Astrocyte (in vitro differentiated cells and primary cell): Measurements from ENCODE around the gene TRMT61A. TPM values are rescaled to one million over a fixed set of nuclear protein-coding genes. Genes with fewer than 3 reads are reported as not detected.

Experiments
- DNase-seq: peaks from one replicate; pipeline ENCODE4 v3.0.0-alpha.2; 2010; ENCODE audit warnings: low read depth
- FAIRE-seq: peaks from 2 replicates; lab custom pipeline; 2011; peaks lifted over from hg19 to GRCh38; lab: Jason Lieb, UNC
- H2AFZ ChIP-seq: 2 replicates; pipeline ENCODE4 v1.6.0; 2012; ENCODE audit warnings: low read depth, low read length, inconsistent platforms
- H3K27ac ChIP-seq: 2 replicates; pipeline ENCODE4 v1.5.1; 2011; ENCODE audit warnings: low read depth, low read length, inconsistent platforms
- H3K27me3 ChIP-seq: 2 replicates; pipeline ENCODE4 v1.6.0; 2011; ENCODE audit warnings: low read length, inconsistent platforms; ENCODE audit not compliant: insufficient read depth
- H3K36me3 ChIP-seq: 2 replicates; pipeline ENCODE4 v1.5.1; 2011; ENCODE audit warnings: low read length, inconsistent platforms; ENCODE audit not compliant: insufficient read depth
- H3K4me1 ChIP-seq: 2 replicates; pipeline ENCODE4 v1.5.1; 2011; ENCODE audit warnings: low read length, inconsistent platforms; ENCODE audit not compliant: insufficient read depth
- H3K4me2 ChIP-seq: 2 replicates; pipeline ENCODE4 v1.6.0; 2012; ENCODE audit warnings: low read length, inconsistent platforms
- H3K4me3 ChIP-seq: 2 replicates; pipeline ENCODE4 v1.5.1; 2011; ENCODE audit warnings: low read depth, mild to moderate bottlenecking, low read length, inconsistent platforms; ENCODE audit not compliant: insufficient read depth
- H3K79me2 ChIP-seq: 2 replicates; pipeline ENCODE4 v1.6.0; 2012; ENCODE audit warnings: mild to moderate bottlenecking, low read length, inconsistent platforms; ENCODE audit not compliant: insufficient read depth
- H3K9ac ChIP-seq: 2 replicates; pipeline ENCODE4 v1.6.0; 2012; ENCODE audit warnings: mild to moderate bottlenecking, low read length, inconsistent platforms
- H3K9me3 ChIP-seq: 2 replicates; pipeline ENCODE4 v1.5.1; 2012; ENCODE audit warnings: low read depth, mild to moderate bottlenecking, low read length, inconsistent platforms; ENCODE audit not compliant: insufficient read depth
- H4K20me1 ChIP-seq: 2 replicates; pipeline ENCODE4 v1.6.0; 2012; ENCODE audit warnings: low read length, inconsistent platforms; ENCODE audit not compliant: insufficient read depth
- H3K27ac Mint-ChIP-seq: one replicate; pipeline ENCODE4 v1.8.0; 2021; ENCODE audit warnings: mild to moderate bottlenecking, mixed read lengths; ENCODE audit not compliant: unreplicated experiment
- H3K27me3 Mint-ChIP-seq: one replicate; pipeline ENCODE4 v1.8.0; 2021; ENCODE audit warnings: low read depth, mixed read lengths; ENCODE audit not compliant: unreplicated experiment
- H3K36me3 Mint-ChIP-seq: one replicate; pipeline ENCODE4 v1.8.0; 2021; ENCODE audit warnings: low read depth, mixed read lengths; ENCODE audit not compliant: unreplicated experiment
- H3K4me1 Mint-ChIP-seq: one replicate; pipeline ENCODE4 v1.8.0; 2021; ENCODE audit warnings: low read depth, mixed read lengths; ENCODE audit not compliant: unreplicated experiment
- H3K4me3 Mint-ChIP-seq: one replicate; pipeline ENCODE4 v1.8.0; 2021; ENCODE audit warnings: mild to moderate bottlenecking, moderate library complexity, mixed read lengths; ENCODE audit not compliant: unreplicated experiment
- H3K9me3 Mint-ChIP-seq: one replicate; pipeline ENCODE4 v1.8.0; 2021; ENCODE audit warnings: mild to moderate bottlenecking, mixed read lengths; ENCODE audit not compliant: unreplicated experiment
- EZH2 ChIP-seq: IDR thresholded peaks from 2 replicates; pipeline ENCODE4 v1.6.1; 2012; ENCODE audit warnings: mild to moderate bottlenecking, low read length, inconsistent platforms; ENCODE audit not compliant: insufficient read depth
- total RNA-seq: library from RNA; stranded (reverse); gene quantifications from 2 replicates; pipeline ENCODE4 v1.2.1, GENCODE V29; 2021
- TF ChIP-seq, protein P1 (sequence below): IDR thresholded peaks from 2 replicates; pipeline ENCODE4 v1.5.1; 2011; ENCODE audit warnings: low read depth, mild to moderate bottlenecking, inconsistent platforms, low read length, moderate library complexity; ENCODE audit not compliant: insufficient read depth

The TRMT61A gene
- total RNA-seq, 1 donor from 2014 or later: 12.4 TPM

DNA sequence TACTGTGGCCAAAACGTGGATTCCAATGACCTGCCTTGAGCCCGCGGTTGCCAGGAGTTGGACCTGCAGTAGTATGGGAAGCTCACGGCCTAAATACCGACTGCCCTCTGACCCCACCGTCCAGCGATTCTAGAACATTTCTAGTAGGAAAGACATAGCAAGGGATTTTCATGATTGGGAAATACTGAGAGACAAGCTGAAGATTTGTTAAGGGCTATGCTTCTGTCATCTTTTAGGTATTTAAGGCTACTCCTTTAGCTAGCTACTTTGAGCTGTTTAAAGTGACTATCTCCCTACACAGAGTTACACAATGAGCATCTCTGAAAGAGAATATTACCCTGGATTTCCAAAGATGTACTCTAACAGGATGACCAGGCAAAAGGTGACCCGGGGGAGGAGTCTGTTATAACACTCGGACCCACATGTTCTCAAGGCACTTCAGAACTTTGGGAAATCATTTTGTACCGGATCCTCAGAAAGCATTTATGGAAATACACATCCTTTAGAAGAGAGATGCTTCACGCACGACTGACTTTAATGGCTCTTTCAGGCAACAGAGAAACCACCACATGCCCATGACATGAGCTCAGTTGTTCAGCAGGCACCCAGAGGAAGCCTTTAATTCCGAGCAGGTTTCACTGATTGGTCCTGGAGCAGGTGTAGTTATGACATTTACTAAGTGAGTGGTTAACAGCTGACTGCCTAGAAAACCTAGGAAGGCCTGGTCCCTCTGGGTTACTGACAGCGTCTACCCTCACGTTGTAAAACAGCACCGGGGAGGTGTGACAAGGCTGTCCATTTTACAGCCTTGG is 29.3 kb downstream of the TRMT61A start:
- H3K4me1 Mint-ChIP-seq: peaks cover 27% of the 10 kb centered on the region
- H3K27ac Mint-ChIP-seq: peak overlapping the region; percentile 53
- Histone ChIP-seq H3K4me1 (peaks cover 21% of the 10 kb centered on the region), H3K9me3 (no peaks in the 10 kb centered on the region), H3K9ac (peak overlapping the region; percentile 45), H3K4me3 (no peak overlapping the region), H3K27ac (peak overlapping the region; percentile 43), H3K27me3 (no peaks in the 10 kb centered on the region), H3K79me2 (peaks cover 76% of the 10 kb centered on the region), H2AFZ (no peak overlapping the region), H3K4me2 (peak overlapping the region; percentile 51), H3K36me3 (peaks cover 22% of the 10 kb centered on the region), H4K20me1 (peaks cover 66% of the 10 kb centered on the region)
- peak; percentile 34 for FAIRE-seq
- DNase-seq: peak; percentile 71
- H3K4me3 Mint-ChIP-seq: peak overlapping the region; percentile 40
- TF ChIP-seq, protein P1, sequence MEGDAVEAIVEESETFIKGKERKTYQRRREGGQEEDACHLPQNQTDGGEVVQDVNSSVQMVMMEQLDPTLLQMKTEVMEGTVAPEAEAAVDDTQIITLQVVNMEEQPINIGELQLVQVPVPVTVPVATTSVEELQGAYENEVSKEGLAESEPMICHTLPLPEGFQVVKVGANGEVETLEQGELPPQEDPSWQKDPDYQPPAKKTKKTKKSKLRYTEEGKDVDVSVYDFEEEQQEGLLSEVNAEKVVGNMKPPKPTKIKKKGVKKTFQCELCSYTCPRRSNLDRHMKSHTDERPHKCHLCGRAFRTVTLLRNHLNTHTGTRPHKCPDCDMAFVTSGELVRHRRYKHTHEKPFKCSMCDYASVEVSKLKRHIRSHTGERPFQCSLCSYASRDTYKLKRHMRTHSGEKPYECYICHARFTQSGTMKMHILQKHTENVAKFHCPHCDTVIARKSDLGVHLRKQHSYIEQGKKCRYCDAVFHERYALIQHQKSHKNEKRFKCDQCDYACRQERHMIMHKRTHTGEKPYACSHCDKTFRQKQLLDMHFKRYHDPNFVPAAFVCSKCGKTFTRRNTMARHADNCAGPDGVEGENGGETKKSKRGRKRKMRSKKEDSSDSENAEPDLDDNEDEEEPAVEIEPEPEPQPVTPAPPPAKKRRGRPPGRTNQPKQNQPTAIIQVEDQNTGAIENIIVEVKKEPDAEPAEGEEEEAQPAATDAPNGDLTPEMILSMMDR: no peak
- TF ChIP-seq EZH2: no peak
- no peaks in the 10 kb centered on the region for H3K9me3 Mint-ChIP-seq
- no peaks in the 10 kb centered on the region for H3K27me3 Mint-ChIP-seq
- peaks cover 17% of the 10 kb centered on the region for H3K36me3 Mint-ChIP-seq

DNA sequence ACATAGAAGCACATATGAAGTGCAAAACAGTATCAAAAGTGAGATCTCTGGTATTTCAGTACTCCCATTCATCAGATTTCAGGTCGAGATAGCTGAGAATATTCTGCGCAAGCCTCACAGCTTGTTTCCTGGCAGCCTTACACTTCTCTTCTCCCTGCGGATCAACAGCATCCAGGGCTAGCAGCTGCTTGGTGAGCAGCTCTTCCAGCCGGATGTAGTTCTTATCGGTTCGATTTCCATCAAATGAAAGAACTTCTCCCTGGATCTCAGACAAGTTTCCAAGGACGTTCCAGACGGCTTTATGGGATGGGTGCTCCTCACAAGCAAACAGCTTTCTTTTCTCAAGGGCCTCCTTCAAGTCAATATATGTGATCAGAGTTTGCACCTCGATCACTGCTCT is 30.8 kb downstream of the TRMT61A start:
- no peak overlapping the region for H3K4me3 ChIP-seq
- H4K20me1 ChIP-seq: peaks cover 58% of the 10 kb centered on the region
- Mint-ChIP-seq H3K27ac (no peak overlapping the region), H3K27me3 (no peaks in the 10 kb centered on the region), H3K36me3 (peaks cover 15% of the 10 kb centered on the region), H3K9me3 (no peaks in the 10 kb centered on the region), H3K4me1 (peaks cover 30% of the 10 kb centered on the region), H3K4me3 (peak overlapping the region; percentile 45)
- FAIRE-seq: no peak
- no peak overlapping the region for H3K9ac ChIP-seq
- peaks cover 22% of the 10 kb centered on the region for H3K36me3 ChIP-seq
- no peaks in the 10 kb centered on the region for H3K9me3 ChIP-seq
- no peak overlapping the region for H2AFZ ChIP-seq
- TF ChIP-seq, protein P1: no peak
- no peak for TF ChIP-seq EZH2
- H3K27ac ChIP-seq: no peak overlapping the region
- no peak for DNase-seq
- peaks cover 31% of the 10 kb centered on the region for H3K4me1 ChIP-seq
- no peak overlapping the region for H3K4me2 ChIP-seq
- no peaks in the 10 kb centered on the region for H3K27me3 ChIP-seq
- peaks cover 90% of the 10 kb centered on the region for H3K79me2 ChIP-seq

DNA sequence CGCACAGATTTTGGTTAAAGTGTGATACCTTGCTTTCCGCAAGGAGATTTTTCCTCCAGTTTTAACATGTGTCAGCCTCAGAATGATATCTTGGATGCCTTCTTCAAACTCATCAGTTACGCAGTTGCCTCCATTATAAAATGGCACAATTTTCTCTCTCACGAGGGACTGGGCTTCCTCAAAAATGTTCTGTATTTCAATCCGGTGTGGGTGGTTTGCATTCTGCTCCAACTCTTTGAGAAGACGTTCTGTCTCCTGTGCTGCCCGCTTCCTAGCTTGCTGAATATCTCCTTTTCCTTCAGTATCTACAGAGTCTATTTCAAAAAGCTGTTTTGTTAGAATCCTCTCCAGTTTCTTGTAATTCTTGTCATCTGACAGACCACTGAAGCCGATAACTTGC is 31.7 kb downstream of the TRMT61A start:
- Histone ChIP-seq H3K9ac (peak overlapping the region; percentile 88), H3K4me2 (peak overlapping the region; percentile 99), H3K9me3 (no peaks in the 10 kb centered on the region), H3K27ac (no peak overlapping the region), H3K36me3 (peaks cover 22% of the 10 kb centered on the region), H4K20me1 (peaks cover 55% of the 10 kb centered on the region), H3K27me3 (no peaks in the 10 kb centered on the region), H2AFZ (no peak overlapping the region), H3K79me2 (peaks cover 91% of the 10 kb centered on the region), H3K4me1 (peaks cover 31% of the 10 kb centered on the region), H3K4me3 (peak overlapping the region; percentile 99)
- peak overlapping the region; percentile 29 for H3K27ac Mint-ChIP-seq
- peaks cover 12% of the 10 kb centered on the region for H3K36me3 Mint-ChIP-seq
- no peaks in the 10 kb centered on the region for H3K9me3 Mint-ChIP-seq
- DNase-seq: no peak
- no peak for FAIRE-seq
- no peaks in the 10 kb centered on the region for H3K27me3 Mint-ChIP-seq
- peaks cover 30% of the 10 kb centered on the region for H3K4me1 Mint-ChIP-seq
- TF ChIP-seq EZH2: no peak
- TF ChIP-seq, protein P1: no peak
- peak overlapping the region; percentile 97 for H3K4me3 Mint-ChIP-seq
